C4-2B (cell line): ENCODE data around the gene ASTE1.
"Not testable (repeated sequence)": the region's sequence is repeated elsewhere in the genome, so short reads cannot be mapped to it uniquely, and the experiment has no call there.

Experiments
- H3K27ac ChIP-seq: fragments of 450-650 bp; 2 replicates; pipeline ENCODE4 v1.5.1; 2017
- CTCF ChIP-seq: fragments of 450-650 bp; conservative IDR thresholded peaks from 2 replicates; pipeline ENCODE4 v1.5.1; 2017; ENCODE audit warnings: mild to moderate bottlenecking
- ZFX ChIP-seq: fragments of 450-650 bp; IDR thresholded peaks from 2 replicates; pipeline ENCODE4 v1.6.1; 2017

Gene ASTE1

DNA sequence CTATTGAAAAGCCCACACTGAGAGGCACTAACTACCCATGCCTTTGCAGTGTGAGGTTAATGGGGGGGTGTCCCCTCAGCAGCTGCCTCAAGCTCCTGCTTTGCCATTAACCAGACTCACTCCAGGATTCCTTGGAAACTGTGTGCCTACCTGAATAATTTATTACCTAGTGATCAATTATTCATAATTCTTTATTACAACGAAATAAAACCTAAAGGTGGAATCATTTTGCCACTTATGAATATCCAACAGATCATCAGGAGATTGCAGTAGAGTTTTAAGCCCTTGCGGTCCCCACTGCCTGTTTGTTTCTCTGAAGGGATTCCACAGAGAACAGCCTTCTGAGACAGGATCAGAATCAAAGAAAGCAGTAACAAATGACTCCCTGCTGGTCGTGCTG, 23.4 kb upstream of the ASTE1 start:
- TF ChIP-seq CTCF (no peak), ZFX (no peak)
- H3K27ac ChIP-seq = no peak overlapping the region

GRCh38 chr3:131048030-131048429, 21.4 kb upstream of the ASTE1 start:
- TF ChIP-seq ZFX (no peak), CTCF (no peak)
- no peak overlapping the region for H3K27ac ChIP-seq

GRCh38 chr3:131047582-131047981, 21.0 kb upstream of the ASTE1 start:
- TF ChIP-seq ZFX = no peak
- TF ChIP-seq CTCF = peak; percentile 35
- no peak overlapping the region for H3K27ac ChIP-seq

DNA sequence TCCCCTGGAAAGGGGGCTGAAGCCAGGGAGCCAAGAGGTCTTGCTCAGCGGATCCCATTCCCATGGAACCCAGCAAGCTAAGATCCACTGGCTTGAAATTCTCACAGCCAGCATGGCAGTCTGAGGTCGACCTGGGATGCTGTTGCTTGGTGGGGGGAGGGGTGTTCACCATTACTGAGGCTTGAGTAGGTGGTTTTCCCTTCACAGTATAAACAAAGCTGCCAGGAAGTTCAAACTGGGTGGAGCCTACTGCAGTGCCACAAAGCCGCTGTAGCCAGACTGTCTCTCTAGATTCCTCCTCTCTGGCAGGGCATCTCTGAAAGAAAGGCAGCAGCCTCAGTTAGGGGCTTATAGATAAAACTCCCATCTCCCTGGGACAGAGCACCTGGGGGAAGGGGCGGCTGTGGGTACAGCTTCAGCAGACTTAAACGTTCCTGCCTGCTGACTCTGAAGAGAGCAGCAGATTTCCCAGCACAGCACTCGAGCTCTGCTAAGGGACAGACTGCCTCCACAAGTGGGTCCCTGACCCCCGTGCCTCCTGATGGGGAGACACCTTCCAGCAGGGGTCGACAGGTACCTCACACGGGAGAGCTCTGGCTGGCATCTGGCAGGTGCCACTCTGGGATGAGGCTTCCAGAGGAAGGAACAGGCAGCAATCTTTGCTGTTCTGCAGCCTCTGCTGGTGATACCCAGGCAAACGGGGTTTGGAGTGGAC, 15.8 kb upstream of the ASTE1 start:
- H3K27ac ChIP-seq = not testable (repeated sequence)

GRCh38 chr3:131038326-131038725, 11.7 kb upstream of the ASTE1 start:
- TF ChIP-seq CTCF = no peak
- no peak overlapping the region for H3K27ac ChIP-seq

- H3K27ac ChIP-seq = no peak overlapping the region
- no peak for TF ChIP-seq ZFX
- TF ChIP-seq CTCF = no peak
Measured at GRCh38 chr3:131036986-131037385, 10.4 kb upstream of the ASTE1 start.

- no peak overlapping the region for H3K27ac ChIP-seq
- no peak for TF ChIP-seq ZFX
Measured at GRCh38 chr3:131036200-131036816, 9.7 kb upstream of the ASTE1 start.

DNA sequence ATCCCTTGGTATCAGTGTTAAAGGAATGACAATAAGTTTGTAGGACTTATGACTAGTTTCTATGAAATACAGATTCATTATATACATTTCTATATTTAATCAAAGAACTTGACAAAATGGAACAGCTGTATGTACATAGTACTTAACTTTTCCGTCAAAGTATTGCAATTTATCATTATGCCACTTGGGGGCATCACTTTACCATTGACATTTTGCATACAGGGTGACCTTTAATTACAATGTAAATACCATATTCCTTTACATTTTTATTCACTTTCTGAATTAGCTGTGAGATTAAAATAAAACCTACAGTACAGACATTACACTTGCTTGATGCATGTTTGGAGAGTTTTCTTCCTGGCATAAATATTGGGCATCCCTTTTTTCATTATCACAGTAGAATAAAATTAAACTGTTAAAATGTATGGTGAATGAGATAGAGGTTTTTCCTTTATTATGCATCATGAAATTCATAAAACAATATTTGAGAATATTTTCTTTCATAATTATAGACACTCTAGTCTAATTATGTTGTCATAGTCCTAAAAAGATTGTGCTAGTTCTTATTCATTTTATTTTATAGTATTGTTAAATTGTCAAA, 7.0 kb upstream of the ASTE1 start:
- TF ChIP-seq CTCF (peak; percentile 91), ZFX (no peak)
- H3K27ac ChIP-seq = no peak overlapping the region
